Heart right ventricle (tissue), 16 donors: ENCODE results near the gene VPS54. TPM values are rescaled to one million over a fixed set of nuclear protein-coding genes. Genes with fewer than 3 reads are reported as not detected.
A peak's percentile ranks its signal among the peaks of the same experiment; 100 is the strongest.

ENCODE experiments used
- ATAC-seq, 8 donors: fragments of 200-7000 bp; cut with Tn5 transposase; one replicate each; pipeline ENCODE4 v1.9.1; 2020; ENCODE audit warnings: mild to moderate bottlenecking in 8 of 8, moderate library complexity in 8 of 8, moderate number of reproducible peaks in 1 of 8
- DNase-seq, 2 donors: peaks; one replicate each; pipeline ENCODE4 v3.0.0-alpha.2; 2020
- H3K27ac ChIP-seq, 10 donors: fragments of 200-600 bp; sonication (generic) in 2 of 10; one replicate each; pipeline versions ENCODE4 v1.5.0 to v1.8.0; 2020 to 2022; ENCODE audit warnings: mild to moderate bottlenecking in 3 of 10
- H3K27me3 ChIP-seq, 7 donors: fragments of 200-600 bp; one replicate each; pipeline ENCODE4 v1.8.0; 2021 to 2022; ENCODE audit warnings: mild to moderate bottlenecking in 2 of 7
- H3K36me3 ChIP-seq, 9 donors: fragments of 200-600 bp; sonication (generic) in 1 of 9; one replicate each; pipeline versions ENCODE4 v1.5.0 to v1.8.0; 2020 to 2022; ENCODE audit warnings: mild to moderate bottlenecking in 2 of 9
- H3K4me1 ChIP-seq, 9 donors: fragments of 200-600 bp; sonication (generic) in 1 of 9; one replicate each; pipeline versions ENCODE4 v1.5.0 to v1.8.0; 2020 to 2022; ENCODE audit warnings: mild to moderate bottlenecking in 4 of 9
- H3K4me3 ChIP-seq, 10 donors: fragments of 200-600 bp; sonication (generic) in 2 of 10; one replicate each; pipeline versions ENCODE4 v1.5.0 to v1.8.0; 2020 to 2022; ENCODE audit warnings: mild to moderate bottlenecking in 7 of 10, moderate library complexity in 2 of 10
- H3K9me3 ChIP-seq, 11 donors: fragments of 200-600 bp in 10 of 11; sonication (generic) in 2 of 11; one replicate each; pipeline versions ENCODE4 v1.5.0 to v1.8.0; 2013 to 2022; ENCODE audit warnings: mild to moderate bottlenecking in 2 of 11, control low read depth in 1 of 11, moderate library complexity in 1 of 11
- WGBS, 2 donors: extraction: QIAGEN DNeasy Blood & Tissue Kit; methylation state at CpG; one replicate each; pipeline ENCODE4 v1.1.7; 2013; ENCODE audit warnings: inconsistent platforms in 1 of 2; 5-methylcytosine and 5-hydroxymethylcytosine counted together
- intact Hi-C, 10 donors: fragments of 100-400 bp; cut with DNase I; formaldehyde crosslinking; loops; one replicate each; pipeline versions ENCODE4 v1.11.1 to v1.14.2; 2022
- polyA plus RNA-seq, 2 donors: library from polyadenylated mRNA; stranded (reverse); fragments of 200-250 nt; gene quantifications; one replicate each; pipeline ENCODE4 v1.2.3, GENCODE V29; 2013
- total RNA-seq, 10 donors: library from RNA; stranded (reverse); fragmentation: NEBNext Ultra II Directional in 3 of 10; extraction: Animal tissue kit (Norgen Biotek cat#: 25700) in 3 of 10; gene quantifications; one replicate each; pipeline versions ENCODE4 v1.2.1 to v1.2.4, GENCODE V29; 2021 to 2023
- TF ChIP-seq, protein P1 (sequence below), 9 donors: fragments of 200-600 bp; sonication (generic) in 2 of 9; IDR thresholded peaks; one replicate each; pipeline versions ENCODE4 v1.5.0 to v1.8.0; 2021 to 2022; ENCODE audit warnings: antibody characterized with exemption in 9 of 9, mild to moderate bottlenecking in 5 of 9, moderate library complexity in 1 of 9
- donor health status: Arrhythmogenic right ventricular cardiomyopathy.
- donor health status: ischemic (EF 13 %, LVEDD 7.1; RV severe dilation, severe dysfunction).
- donor health status: healthy with polysubstance abuse.
- donor health status: DM: no; HTN: yes; CAD: no.
- donor health status: DM: no; HTN: no; CAD: no.
- donor health status: ischemic (EF 25% LVEDD 6.9; RV normal size, moderate dysfunction).
- donor health status: ischemic (EF 25% LVEDD 5.7; RV mildly dilated, moderate dysfunction).
- donor health status: healthy.
- donor health status: DM: yes; HTN: yes; CAD: no.
- donor health status: Ischemic cardiomyopathy.
- donor health status: ischemic (EF 35%, LVEDD 5.7; RV mildly dilated, moderate dysfunction).
- donor health status: nonischemic (EF 11% LVEDD 7.7; RV severe dilation, severe dysfunction).
- donor health status: DM: yes; HTN: yes; CAD: no.
- donor health status: PGD.
- donor health status: ischemic (EF 29% LVEDD 5.4; RV normal size, mild dysfunction).
- donor health status: nonischemic (EF 23%, LVEDD 6.1; RV moderate dilation, normal function).

Gene VPS54
- total and polyA plus RNA-seq, 12 donors: 8.3 to 12.7 (median 10.5) TPM

DNA sequence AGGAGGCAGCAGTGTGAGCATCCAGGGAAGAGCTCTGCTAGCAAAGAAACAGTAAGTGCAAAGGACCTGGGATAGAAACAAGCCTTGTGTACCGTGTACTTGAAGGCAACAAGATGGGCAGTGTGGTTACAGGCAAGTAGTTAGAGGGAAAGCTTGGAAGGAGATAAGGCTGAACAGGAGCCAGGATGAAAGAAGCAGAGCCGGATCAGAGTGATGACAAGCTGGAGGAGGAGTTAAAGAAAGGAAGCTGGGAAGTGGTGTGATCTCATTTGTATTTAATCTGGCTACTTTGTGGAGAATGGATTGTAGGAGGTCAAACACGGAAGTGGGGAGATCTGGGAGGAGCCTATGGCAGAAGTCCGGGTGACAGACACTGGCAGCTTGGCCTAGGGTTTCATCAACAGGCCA, 44.7 kb upstream of the VPS54 start:
- H3K4me1 ChIP-seq: peaks cover 0 to 20% (median 13%) of the 10 kb centered on the region in 9 donors
- H3K27ac ChIP-seq: peak overlapping the region; percentile 39 to 80 (median 72)
- ATAC-seq (peak; percentile 50 to 85 (median 64)), DNase-seq (peak in 1 of 2 donors; percentile 26)
- no peak overlapping the region for H3K4me3 ChIP-seq
- 16 to 17% methylated on average over 4 of the region's 4 CpGs for WGBS, 2 donors
- no peaks in the 10 kb centered on the region for H3K36me3 ChIP-seq
- TF ChIP-seq, protein P1, sequence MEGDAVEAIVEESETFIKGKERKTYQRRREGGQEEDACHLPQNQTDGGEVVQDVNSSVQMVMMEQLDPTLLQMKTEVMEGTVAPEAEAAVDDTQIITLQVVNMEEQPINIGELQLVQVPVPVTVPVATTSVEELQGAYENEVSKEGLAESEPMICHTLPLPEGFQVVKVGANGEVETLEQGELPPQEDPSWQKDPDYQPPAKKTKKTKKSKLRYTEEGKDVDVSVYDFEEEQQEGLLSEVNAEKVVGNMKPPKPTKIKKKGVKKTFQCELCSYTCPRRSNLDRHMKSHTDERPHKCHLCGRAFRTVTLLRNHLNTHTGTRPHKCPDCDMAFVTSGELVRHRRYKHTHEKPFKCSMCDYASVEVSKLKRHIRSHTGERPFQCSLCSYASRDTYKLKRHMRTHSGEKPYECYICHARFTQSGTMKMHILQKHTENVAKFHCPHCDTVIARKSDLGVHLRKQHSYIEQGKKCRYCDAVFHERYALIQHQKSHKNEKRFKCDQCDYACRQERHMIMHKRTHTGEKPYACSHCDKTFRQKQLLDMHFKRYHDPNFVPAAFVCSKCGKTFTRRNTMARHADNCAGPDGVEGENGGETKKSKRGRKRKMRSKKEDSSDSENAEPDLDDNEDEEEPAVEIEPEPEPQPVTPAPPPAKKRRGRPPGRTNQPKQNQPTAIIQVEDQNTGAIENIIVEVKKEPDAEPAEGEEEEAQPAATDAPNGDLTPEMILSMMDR (IDR thresholded peaks at IDR 0.05): no peak
- no peaks in the 10 kb centered on the region for H3K9me3 ChIP-seq
- H3K27me3 ChIP-seq: no peaks in the 10 kb centered on the region
- intact Hi-C loops: loop anchor here in 3 of 10 donors (2.0 to 10.0 kb wide), 3 partner anchors 51 to 79 kb away; partner anchors contain the start of gene PELI1 (in 1 of the 3)

DNA sequence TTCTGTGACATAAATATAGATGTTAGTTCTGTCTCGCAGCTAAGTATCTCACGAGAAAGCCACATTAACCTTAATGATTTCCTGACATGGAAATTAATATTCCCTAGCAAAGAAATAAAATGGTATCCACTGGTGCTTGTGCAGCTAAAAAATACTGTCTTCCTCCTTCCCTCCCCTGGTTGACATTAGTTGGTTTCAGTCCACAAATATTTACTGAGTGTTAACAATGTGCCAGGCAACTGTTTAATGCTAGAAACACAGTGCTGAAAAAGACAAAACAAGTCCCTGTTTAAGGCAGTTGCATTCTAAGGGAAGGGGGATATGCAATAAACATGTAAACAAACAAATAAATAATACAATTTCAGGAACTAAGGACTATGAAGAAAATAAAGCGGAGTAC, 44.2 kb upstream of the VPS54 start:
- 85 to 86% methylated on average over 3 of the region's 3 CpGs for WGBS, 2 donors
- peak overlapping the region; percentile 39 to 80 (median 72) for H3K27ac ChIP-seq
- intact Hi-C loops: loop anchor here in 2 of 10 donors (5.0 to 10.0 kb wide), 2 partner anchors 51 to 79 kb away; partner anchors contain the start of gene PELI1 (in 1 of the 2)

DNA sequence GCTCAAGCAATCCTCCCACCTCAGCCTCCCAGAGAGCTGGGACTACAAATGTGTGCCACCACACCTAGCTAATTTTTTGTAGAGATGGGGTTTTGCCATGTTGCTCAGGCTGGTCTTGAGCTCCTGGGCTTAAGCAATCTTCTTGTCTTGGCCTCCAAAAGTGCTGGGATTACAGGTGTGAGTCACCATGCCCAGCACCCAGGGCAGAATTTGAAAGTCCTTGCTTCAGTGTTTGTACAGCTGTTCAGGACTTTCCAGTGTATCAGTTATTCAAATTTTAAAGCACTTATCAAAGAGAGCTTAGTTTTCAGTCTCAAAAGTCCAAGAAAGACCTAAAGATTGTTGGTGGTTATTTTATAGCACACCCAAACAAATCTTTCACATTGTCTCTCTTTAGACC, 43.6 kb upstream of the VPS54 start:
- no peaks in the 10 kb centered on the region for H3K36me3 ChIP-seq
- no peaks in the 10 kb centered on the region for H3K9me3 ChIP-seq
- peaks cover 0 to 6% (median 0%) of the 10 kb centered on the region in 7 donors for H3K27me3 ChIP-seq
- H3K4me3 ChIP-seq: no peak overlapping the region
- ATAC-seq (no peak), DNase-seq (no peak)
- TF ChIP-seq, protein P1 (IDR thresholded peaks at IDR 0.05): no peak
- H3K27ac ChIP-seq: peak overlapping the region in 1 of 10 donors; percentile 78
- H3K4me1 ChIP-seq: peaks cover 0 to 20% (median 13%) of the 10 kb centered on the region in 9 donors
- intact Hi-C loops: loop anchor here in 2 of 10 donors (5.0 to 10.0 kb wide), 2 partner anchors 52 to 79 kb away; partner anchors contain the start of gene PELI1 (in 1 of the 2)

More for the DNA sequence above, 44.2 kb upstream of the VPS54 start:
- Histone ChIP-seq H3K9me3 (no peaks in the 10 kb centered on the region), H3K4me1 (peaks cover 0 to 20% (median 13%) of the 10 kb centered on the region in 9 donors), H3K27me3 (no peaks in the 10 kb centered on the region), H3K4me3 (no peak overlapping the region), H3K36me3 (no peaks in the 10 kb centered on the region)
- TF ChIP-seq, protein P1 (IDR thresholded peaks at IDR 0.05): no peak
- DNase-seq (no peak), ATAC-seq (no peak)

DNA sequence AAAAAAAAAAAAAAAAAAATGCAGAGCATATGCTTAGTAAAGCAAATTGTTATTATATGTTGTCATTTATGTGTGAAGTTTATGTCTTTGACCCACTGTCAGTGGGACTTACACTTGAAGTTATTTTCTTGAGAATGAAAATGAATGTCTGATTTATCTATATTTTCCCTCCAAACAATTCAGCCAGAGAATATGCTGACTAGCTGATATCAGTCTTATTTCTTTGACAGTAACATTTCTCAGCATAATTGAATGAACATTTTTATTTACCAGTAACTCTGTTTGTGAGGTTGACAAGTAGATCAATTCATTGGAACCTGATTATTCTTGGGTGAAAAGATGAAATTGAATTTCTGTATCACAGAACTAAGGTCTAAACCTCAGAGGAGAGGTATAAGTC, 40.0 kb upstream of the VPS54 start:
- no peak overlapping the region for H3K27ac ChIP-seq
- H3K9me3 ChIP-seq: no peaks in the 10 kb centered on the region
- DNase-seq (no peak), ATAC-seq (no peak)
- no peaks in the 10 kb centered on the region for H3K36me3 ChIP-seq
- H3K4me3 ChIP-seq: no peak overlapping the region
- intact Hi-C loops: loop anchor here in 4 of 10 donors (10.0 kb wide), 4 partner anchors 56 to 426 kb away; no protein-coding TSS in a partner anchor
- peaks cover 0 to 17% (median 7%) of the 10 kb centered on the region in 9 donors for H3K4me1 ChIP-seq
- H3K27me3 ChIP-seq: peaks cover 0 to 7% (median 0%) of the 10 kb centered on the region in 7 donors
- TF ChIP-seq, protein P1 (IDR thresholded peaks at IDR 0.05): no peak
